Activated CD4-positive, alpha-beta T cell treated with anti-CD3 and anti-CD28 coated beads for 36 hours (primary cell): ENCODE measurements around the gene ARHGAP29. TPM values are rescaled to one million over a fixed set of nuclear protein-coding genes. Genes with fewer than 3 reads are reported as not detected.

Source experiments
- ATAC-seq: fragments of 200-7000 bp; cut with Tn5 transposase; one replicate; pipeline ENCODE4 v1.10.0; 2021; ENCODE audit warnings: mild to moderate bottlenecking, moderate library complexity
- CTCF ChIA-PET: fragments of 350-600 bp; sonication (Branson Sonifier 250); formaldehyde crosslinking; loops from one replicate; lab custom pipeline; 2021; ENCODE audit warnings: antibody characterized with exemption; lab: Charles Lee
- POLR2A ChIA-PET: fragments of 350-600 bp; sonication (Branson Sonifier 250); formaldehyde crosslinking; loops from one replicate; lab custom pipeline; 2021; ENCODE audit warnings: antibody characterized with exemption, inconsistent platforms; lab: Charles Lee
- DNase-seq: peaks from one replicate; pipeline ENCODE4 v3.0.0-alpha.2; 2020
- H3K27ac Mint-ChIP-seq: one replicate; pipeline ENCODE4 v1.8.0; 2021; ENCODE audit warnings: mixed read lengths
- H3K27me3 Mint-ChIP-seq: one replicate; pipeline ENCODE4 v1.8.0; 2021; ENCODE audit warnings: mixed read lengths
- H3K36me3 Mint-ChIP-seq: one replicate; pipeline ENCODE4 v1.8.0; 2021; ENCODE audit warnings: low read depth, mixed read lengths
- H3K4me1 Mint-ChIP-seq: one replicate; pipeline ENCODE4 v1.8.0; 2021; ENCODE audit warnings: mixed read lengths
- H3K4me3 Mint-ChIP-seq: one replicate; pipeline ENCODE4 v1.8.0; 2021; ENCODE audit warnings: mild to moderate bottlenecking, moderate library complexity, mixed read lengths
- H3K9me3 Mint-ChIP-seq: one replicate; pipeline ENCODE4 v1.8.0; 2021; ENCODE audit warnings: low read depth, mixed read lengths
- intact Hi-C, 2 experiments: fragments of 100-400 bp; cut with DNase I in 1 of 2; cut with micrococcal nuclease in 1 of 2; formaldehyde crosslinking; loops; one replicate each; pipeline versions ENCODE4 v1.14.2 to v1.15.1; 2022 to 2024; cut with DNase I, micrococcal nuclease
- total RNA-seq, 2 experiments: library from RNA; stranded (reverse); gene quantifications; one replicate each; pipeline ENCODE4 v1.2.3, GENCODE V29; 2021

Gene ARHGAP29
- total RNA-seq, 2 experiments from 2014 or later: 0.21 to 0.23 TPM

DNA sequence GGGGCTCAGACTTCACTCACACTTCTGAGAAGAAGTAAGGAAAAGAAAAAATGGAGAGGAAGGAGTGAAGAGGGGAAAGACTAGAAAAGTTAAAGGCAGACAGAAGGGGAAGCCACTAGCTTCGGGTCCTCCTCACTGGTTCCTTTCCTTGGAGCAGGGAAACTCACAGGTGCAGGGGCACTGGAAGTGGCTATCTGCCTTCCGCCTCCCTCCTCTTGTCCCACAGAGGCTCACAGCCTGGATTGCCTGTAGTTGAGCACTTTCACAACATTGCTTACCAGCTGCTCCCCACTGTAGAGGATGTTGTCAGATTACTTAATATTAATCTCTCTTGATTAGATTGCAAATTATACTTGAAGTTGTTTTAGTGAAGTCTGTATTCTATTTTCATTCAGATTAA lies 94.8 kb downstream of the ARHGAP29 start:
- H3K9me3 Mint-ChIP-seq: no peaks in the 10 kb centered on the region
- no peak overlapping the region for H3K4me3 Mint-ChIP-seq
- peaks cover 2% of the 10 kb centered on the region for H3K27me3 Mint-ChIP-seq
- POLR2A ChIA-PET: no interaction called here
- DNase-seq (no peak), ATAC-seq (no peak)
- CTCF ChIA-PET: no interaction called here
- H3K4me1 Mint-ChIP-seq: no peaks in the 10 kb centered on the region
- H3K27ac Mint-ChIP-seq: no peak overlapping the region
- intact Hi-C loops: no loop called here
- no peaks in the 10 kb centered on the region for H3K36me3 Mint-ChIP-seq

DNA sequence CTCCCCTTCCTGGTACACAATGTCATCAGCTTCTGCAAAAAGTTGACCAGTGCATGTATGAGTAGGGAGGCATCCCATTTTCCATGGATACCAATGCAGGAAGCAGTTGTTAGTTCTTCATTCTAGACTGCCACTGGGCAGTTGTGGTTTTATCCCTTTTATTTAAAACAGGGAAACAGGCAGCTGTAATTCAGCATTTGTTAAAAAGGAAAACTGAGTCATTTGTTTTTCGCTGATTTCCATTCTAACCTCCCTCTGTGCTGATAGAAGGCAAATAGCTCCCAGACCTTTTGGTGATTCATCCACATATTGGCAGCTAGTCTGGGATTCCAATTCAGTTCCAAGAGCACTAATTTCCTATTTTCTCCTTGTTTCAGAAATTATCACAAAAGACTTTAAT lies 95.4 kb downstream of the ARHGAP29 start:
- H3K9me3 Mint-ChIP-seq: no peaks in the 10 kb centered on the region
- CTCF ChIA-PET: no interaction called here
- peaks cover 2% of the 10 kb centered on the region for H3K27me3 Mint-ChIP-seq
- H3K36me3 Mint-ChIP-seq: no peaks in the 10 kb centered on the region
- no peak for ATAC-seq
- POLR2A ChIA-PET: no interaction called here
- DNase-seq: no peak
- no peak overlapping the region for H3K27ac Mint-ChIP-seq
- intact Hi-C loops: no loop called here
- H3K4me3 Mint-ChIP-seq: no peak overlapping the region
- H3K4me1 Mint-ChIP-seq: no peaks in the 10 kb centered on the region

DNA sequence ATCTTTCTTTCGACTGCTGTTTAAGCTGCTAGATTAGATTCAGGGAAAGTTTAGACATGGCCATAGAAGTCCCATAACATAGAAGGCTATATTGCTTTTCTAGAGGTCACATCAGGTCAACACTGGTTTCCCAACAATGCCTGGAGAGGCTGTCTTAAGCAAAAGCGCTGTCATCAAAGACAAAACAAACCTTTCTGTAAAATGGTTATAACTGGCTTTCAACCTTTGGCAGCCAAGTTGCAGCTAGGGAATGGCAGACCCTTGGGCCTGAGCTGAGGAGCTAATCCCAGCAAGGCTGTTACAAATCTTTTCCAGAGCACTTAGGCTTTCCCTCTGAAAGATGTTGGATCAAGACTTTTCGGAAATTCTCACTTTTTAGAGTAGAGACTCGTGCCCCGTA lies 105.3 kb downstream of the ARHGAP29 start:
- intact Hi-C loops: no loop called here
- ATAC-seq (no peak), DNase-seq (no peak)
- Mint-ChIP-seq H3K9me3 (peaks cover 6% of the 10 kb centered on the region), H3K27me3 (peaks cover 9% of the 10 kb centered on the region), H3K27ac (no peak overlapping the region), H3K4me3 (no peak overlapping the region), H3K4me1 (no peaks in the 10 kb centered on the region), H3K36me3 (no peaks in the 10 kb centered on the region)
- POLR2A ChIA-PET: interaction anchor here (0.7 kb wide), 1 partner anchor 55 kb away, joined by 3 read pairs; no protein-coding TSS in a partner anchor
- CTCF ChIA-PET: no interaction called here

DNA sequence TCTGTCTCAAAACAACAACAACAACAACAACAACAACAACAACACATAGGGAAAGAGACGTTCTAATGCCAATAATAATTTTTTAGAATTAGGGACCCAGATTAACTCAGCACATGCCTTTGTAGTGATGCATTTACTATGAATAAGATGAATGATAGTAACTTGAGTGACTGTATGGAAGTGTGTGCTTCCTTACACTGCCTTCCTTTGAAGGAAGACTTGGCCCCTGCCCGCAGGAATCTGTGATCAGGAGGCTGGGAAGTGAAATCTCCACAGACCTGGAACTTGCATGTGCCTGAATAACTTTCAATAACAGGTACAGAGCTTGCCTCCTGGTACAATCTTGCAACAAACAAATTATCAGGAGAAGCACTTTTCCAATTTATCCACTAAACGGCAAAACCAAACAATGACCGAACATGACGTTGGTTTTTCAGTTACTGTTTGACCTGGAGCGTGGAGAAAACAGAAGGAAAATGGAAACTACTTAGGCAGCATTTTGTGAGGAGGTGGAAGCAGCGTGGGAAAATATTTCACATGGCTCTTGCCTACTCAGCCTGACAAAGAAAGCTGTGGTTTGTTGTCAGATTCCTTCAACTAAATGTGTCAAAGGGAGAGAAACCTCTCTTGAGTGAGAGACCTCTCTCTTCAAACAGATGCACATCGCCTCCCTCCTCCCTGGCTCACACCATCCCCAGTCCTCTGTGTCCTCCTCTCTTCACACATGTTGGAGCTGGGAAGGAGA lies 106.4 kb downstream of the ARHGAP29 start:
- CTCF ChIA-PET: no interaction called here

DNA sequence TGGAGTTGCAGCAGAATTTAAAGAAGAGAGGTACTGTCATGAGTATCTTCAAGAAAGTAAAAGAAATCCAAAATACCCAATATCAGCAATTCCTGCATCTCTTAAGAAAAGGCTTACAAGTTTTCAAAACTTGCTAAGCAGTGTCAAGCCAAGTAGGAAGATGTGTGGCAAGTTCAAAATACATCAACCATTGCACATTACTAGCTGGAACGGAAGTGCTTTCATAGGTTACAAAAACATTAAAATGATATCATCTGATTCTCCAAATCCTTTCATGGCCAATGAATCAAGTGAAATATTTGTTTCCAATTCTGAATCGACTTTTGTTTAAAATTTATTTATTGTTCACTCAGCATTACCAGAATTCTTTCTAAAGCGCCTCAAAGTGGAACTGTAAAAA lies 110.7 kb downstream of the ARHGAP29 start:
- Mint-ChIP-seq H3K9me3 (no peaks in the 10 kb centered on the region), H3K4me1 (no peaks in the 10 kb centered on the region)
- CTCF ChIA-PET: interaction anchor here (1.0 kb wide), 1 partner anchor 86 kb away, joined by 3 read pairs; no protein-coding TSS in a partner anchor

More for the DNA sequence above, 106.4 kb downstream of the ARHGAP29 start:
- Mint-ChIP-seq H3K4me3 (no peak overlapping the region), H3K9me3 (peaks cover 6% of the 10 kb centered on the region), H3K36me3 (no peaks in the 10 kb centered on the region), H3K27ac (no peak overlapping the region), H3K27me3 (peaks cover 9% of the 10 kb centered on the region), H3K4me1 (no peaks in the 10 kb centered on the region)
- intact Hi-C loops: no loop called here
- POLR2A ChIA-PET: no interaction called here
- no peak for DNase-seq
- no peak for ATAC-seq

DNA sequence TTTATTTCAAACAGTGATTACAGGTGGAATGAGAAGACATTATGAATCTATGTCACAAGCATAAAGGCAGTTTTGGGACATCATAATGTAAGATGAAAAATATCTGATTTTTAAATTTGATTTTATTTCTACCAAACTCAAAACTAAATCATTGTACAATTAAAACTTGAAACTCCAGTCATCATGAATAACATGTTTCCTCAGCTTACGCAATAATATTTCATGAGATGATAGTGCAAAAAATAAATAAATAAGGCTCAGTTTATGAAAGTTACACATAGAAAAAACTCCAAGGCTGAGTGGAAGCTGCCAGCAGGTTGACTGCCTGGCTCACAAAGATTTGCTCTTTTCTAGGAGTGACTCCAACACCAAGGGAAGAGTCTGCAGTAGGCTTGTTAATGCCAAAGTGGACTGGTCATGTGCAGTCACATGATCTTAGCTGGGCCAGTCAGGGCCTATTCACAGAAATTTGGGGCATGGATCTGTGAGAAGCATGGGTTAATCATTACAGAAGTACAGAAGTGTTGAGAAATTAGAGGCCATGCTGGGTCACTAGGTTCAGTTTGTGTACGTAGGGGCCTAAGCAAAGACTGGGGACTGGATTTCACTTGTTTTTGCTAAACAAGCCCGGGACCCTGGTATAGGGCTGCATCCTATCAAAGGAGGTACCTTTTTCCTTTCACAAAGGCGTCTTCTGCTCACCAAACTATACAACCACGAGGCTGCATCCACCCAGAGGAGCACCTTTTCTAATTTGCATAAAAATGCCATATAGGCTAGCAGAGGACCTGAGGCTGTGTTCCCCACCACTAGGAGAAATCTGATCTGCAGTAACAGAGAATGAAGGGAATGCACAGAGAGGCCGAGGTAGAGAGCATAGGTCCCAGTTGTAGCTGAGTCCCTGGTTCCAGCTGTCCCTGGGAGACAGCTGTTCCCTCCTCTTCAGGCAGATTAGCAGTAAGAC lies 111.6 kb downstream of the ARHGAP29 start:
- no peaks in the 10 kb centered on the region for H3K4me1 Mint-ChIP-seq
- H3K9me3 Mint-ChIP-seq: no peaks in the 10 kb centered on the region
- ChIA-PET CTCF (interaction anchor here (1.0 kb wide), 2 partner anchors 44 to 86 kb away, joined by 3 read pairs; no protein-coding TSS in a partner anchor), POLR2A (no interaction called here)
- no peak for DNase-seq
- H3K36me3 Mint-ChIP-seq: no peaks in the 10 kb centered on the region
- H3K27ac Mint-ChIP-seq: no peak overlapping the region
- intact Hi-C loops: no loop called here
- ATAC-seq: no peak
- peaks cover 5% of the 10 kb centered on the region for H3K27me3 Mint-ChIP-seq
- no peak overlapping the region for H3K4me3 Mint-ChIP-seq

More for the DNA sequence above, 110.7 kb downstream of the ARHGAP29 start:
- ATAC-seq (no peak), DNase-seq (no peak)
- Mint-ChIP-seq H3K36me3 (no peaks in the 10 kb centered on the region), H3K4me3 (no peak overlapping the region), H3K27ac (no peak overlapping the region), H3K27me3 (peaks cover 5% of the 10 kb centered on the region)
- intact Hi-C loops: no loop called here
- POLR2A ChIA-PET: no interaction called here

DNA sequence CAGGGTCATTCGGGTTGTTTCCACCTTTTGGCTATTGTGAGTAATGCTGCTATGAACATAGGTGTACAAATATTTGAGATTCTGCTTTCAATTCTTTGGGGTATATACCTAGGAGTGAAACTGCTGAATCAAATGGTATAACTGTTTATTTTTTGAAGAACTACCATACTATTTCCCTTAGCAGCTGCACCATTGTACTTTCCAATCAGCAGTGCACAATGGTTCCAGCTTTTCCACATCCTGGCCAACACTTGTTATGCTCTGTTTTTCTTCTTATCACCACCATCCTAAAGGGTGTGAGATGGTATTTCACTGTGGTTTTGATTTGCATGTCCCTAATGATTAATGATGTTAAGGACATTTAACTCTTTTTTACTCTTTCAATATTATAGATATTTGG lies 112.8 kb downstream of the ARHGAP29 start:
- Mint-ChIP-seq H3K27me3 (peaks cover 5% of the 10 kb centered on the region), H3K4me1 (no peaks in the 10 kb centered on the region), H3K27ac (no peak overlapping the region), H3K9me3 (no peaks in the 10 kb centered on the region), H3K4me3 (no peak overlapping the region), H3K36me3 (no peaks in the 10 kb centered on the region)
- ChIA-PET CTCF (interaction anchor here (1.0 kb wide), 1 partner anchor 45 kb away, joined by 3 read pairs; no protein-coding TSS in a partner anchor), POLR2A (no interaction called here)
- no peak for ATAC-seq
- intact Hi-C loops: no loop called here
- DNase-seq: no peak

DNA sequence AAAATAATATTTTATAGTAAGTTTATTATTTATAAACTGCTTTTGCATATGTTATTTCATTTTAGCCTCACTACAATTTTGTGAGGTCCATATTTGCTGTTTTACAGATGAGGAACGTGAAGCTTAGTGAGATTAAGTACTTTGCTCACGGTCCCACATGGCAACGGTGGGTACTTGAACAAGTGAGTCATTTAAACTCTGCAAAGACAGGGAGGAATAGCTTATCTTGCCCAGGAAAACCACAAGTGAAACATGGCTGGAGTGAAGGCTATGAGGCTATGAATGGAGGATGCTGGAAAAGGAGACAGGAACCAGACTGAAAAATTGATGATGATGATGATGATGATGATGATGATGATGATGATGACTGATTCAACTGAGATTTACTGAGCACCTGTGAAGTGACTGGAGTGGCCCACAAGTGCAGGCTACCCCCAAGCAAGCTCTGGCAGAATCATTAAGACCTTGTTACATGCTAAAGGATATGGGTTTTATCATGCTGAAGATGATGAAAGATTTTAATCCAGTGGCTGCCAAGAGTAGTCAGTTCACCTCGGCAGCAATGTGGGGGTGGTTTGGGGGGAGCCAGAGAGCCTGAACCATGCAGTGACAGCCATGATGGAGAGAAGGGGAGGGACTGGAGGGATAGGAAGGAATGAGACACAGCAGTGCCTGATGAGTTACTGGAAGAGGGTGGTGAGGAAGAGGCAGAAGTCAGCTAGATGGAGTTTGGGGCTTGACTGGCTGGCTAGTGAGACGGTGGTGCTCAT lies 115.0 kb downstream of the ARHGAP29 start:
- H3K4me3 Mint-ChIP-seq: no peak overlapping the region
- ChIA-PET POLR2A (interaction anchor here (0.6 kb wide), 1 partner anchor 1041 kb away, joined by 3 read pairs; no protein-coding TSS in a partner anchor), CTCF (interaction anchor here (0.9 to 1.2 kb wide), 3 partner anchors 32 to 213 kb away, joined by 3 to 4 read pairs (median 3); no protein-coding TSS in a partner anchor)
- H3K27ac Mint-ChIP-seq: no peak overlapping the region
- no peak for DNase-seq
- intact Hi-C loops: no loop called here
- H3K9me3 Mint-ChIP-seq: no peaks in the 10 kb centered on the region
- no peaks in the 10 kb centered on the region for H3K4me1 Mint-ChIP-seq
- no peaks in the 10 kb centered on the region for H3K36me3 Mint-ChIP-seq
- H3K27me3 Mint-ChIP-seq: no peaks in the 10 kb centered on the region
- ATAC-seq: no peak

Other genes starting within 250 kb of the ARHGAP29 start
- under 1 TPM; 0.14 to 0.18 TPM for gene ABCA4, start 116.4 kb downstream of the ARHGAP29 start, total RNA-seq
- gene ABCD3, start 180.8 kb upstream of the ARHGAP29 start, total RNA-seq: 10 to 100 TPM; 46.1 to 67.1 TPM